Lower leg skin (tissue), 4 donors: ENCODE data around the gene SLC37A1. TPM values are rescaled to one million over a fixed set of nuclear protein-coding genes. Genes with fewer than 3 reads are reported as not detected.
A peak's percentile ranks its signal among the peaks of the same experiment; 100 is the strongest.

Source experiments
- DNase-seq, 2 donors: peaks; one replicate each; pipeline ENCODE4 v3.0.0-alpha.2; 2019; ENCODE audit warnings: low spot score in 2 of 2
- H3K4me3 ChIP-seq: fragments of 200-600 bp; sonication (generic); 2 replicates; pipeline ENCODE4 v1.5.1; 2017; ENCODE audit warnings: mild to moderate bottlenecking, low read depth; ENCODE audit not compliant: poor library complexity, severe bottlenecking
- CTCF ChIP-seq, 3 donors: fragments of 450-650 bp; IDR thresholded peaks; one replicate each; pipeline ENCODE4 v1.5.1; 2016; ENCODE audit warnings: antibody characterized with exemption in 3 of 3, mild to moderate bottlenecking in 3 of 3, moderate library complexity in 2 of 3
- POLR2A ChIP-seq, 2 donors: fragments of 450-650 bp; IDR thresholded peaks; one replicate each; pipeline ENCODE4 v1.6.1; 2016 to 2017; ENCODE audit warnings: antibody characterized with exemption in 2 of 2, mild to moderate bottlenecking in 1 of 2, moderate library complexity in 1 of 2
- WGBS, 2 donors: methylation state at CpG; one replicate each; pipeline ENCODE4 v1.1.5; 2018; 5-methylcytosine and 5-hydroxymethylcytosine counted together
- intact Hi-C: fragments of 100-400 bp; cut with DNase I; formaldehyde crosslinking; loops from one replicate; pipeline ENCODE4 v1.15.0; 2023; ENCODE audit warnings: low total_unique reads
- total RNA-seq, 4 donors: library from RNA; depleted of rRNA; stranded (reverse); fragments of >200 nt; gene quantifications; one replicate each; pipeline ENCODE4 v1.1.0, GENCODE V29; 2016

The SLC37A1 gene
- total RNA-seq: 10 to 100 TPM in 3 of 4 donors, 1 to 10 TPM in 1; 7.4 to 19.2 (median 16.9) TPM

- TF ChIP-seq POLR2A (IDR thresholded peaks at IDR 0.05): no peak
- H3K4me3 ChIP-seq: peak within 1 kb of the TSS; percentile 68
- WGBS, 2 donors: 14 to 39% methylated on average over 23 to 58 of the region's 88 CpGs
- peak in 1 of 2 donors; percentile 86 for DNase-seq
- intact Hi-C loops: no loop called here
Observed at GRCh38 chr21:42513151-42513984, at the start of gene SLC37A1. SLC37A1 (plus strand) TSS chr21:42513852; CDS start chr21:42518455, 4,603 bp downstream.

GRCh38 chr21:42463861-42464515, 49.7 kb upstream of the SLC37A1 start:
- TF ChIP-seq POLR2A (IDR thresholded peaks at IDR 0.05): no peak
- TF ChIP-seq CTCF (IDR thresholded peaks at IDR 0.05): no peak
- peak in 1 of 2 donors; percentile 85 for DNase-seq
- intact Hi-C loops: no loop called here
- no peak overlapping the region for H3K4me3 ChIP-seq
- 78 to 81% methylated on average over 17 of the region's 17 CpGs for WGBS, 2 donors

- TF ChIP-seq POLR2A (IDR thresholded peaks at IDR 0.05) (no peak), CTCF (IDR thresholded peaks at IDR 0.05) (no peak)
- intact Hi-C loops: no loop called here
- WGBS, 2 donors: 55 to 57% methylated on average over 8 of the region's 8 CpGs
- no peak overlapping the region for H3K4me3 ChIP-seq
- peak in 1 of 2 donors; percentile 40 for DNase-seq
Observed at GRCh38 chr21:42465008-42465802, 48.4 kb upstream of the SLC37A1 start.

GRCh38 chr21:42465803-42466127, 47.9 kb upstream of the SLC37A1 start:
- intact Hi-C loops: no loop called here
- WGBS, 2 donors: 86 to 92% methylated on average over 3 of the region's 3 CpGs

GRCh38 chr21:42466700-42467099, 47.0 kb upstream of the SLC37A1 start:
- TF ChIP-seq CTCF (IDR thresholded peaks at IDR 0.05) (no peak), POLR2A (IDR thresholded peaks at IDR 0.05) (no peak)
- intact Hi-C loops: no loop called here
- 84 to 93% methylated on average over 10 of the region's 10 CpGs for WGBS, 2 donors
- no peak overlapping the region for H3K4me3 ChIP-seq
- DNase-seq: peak in 1 of 2 donors; percentile 68

More at GRCh38 chr21:42465803-42466127, 47.9 kb upstream of the SLC37A1 start:
- TF ChIP-seq POLR2A (IDR thresholded peaks at IDR 0.05): no peak
- TF ChIP-seq CTCF (IDR thresholded peaks at IDR 0.05): no peak
- DNase-seq: peak in 1 of 2 donors; percentile 54
- no peak overlapping the region for H3K4me3 ChIP-seq
